ENCODE data around the gene IGSF9. TPM values are rescaled to one million over a fixed set of nuclear protein-coding genes. Genes with fewer than 3 reads are reported as not detected.

IGSF9 gene
- total RNA-seq, 4 donors from 2014 or later = 0.29 to 6.2 (median 1.2) TPM; not detected in 1

- TF ChIP-seq POLR2A (IDR thresholded peaks at IDR 0.05) (no peak), CTCF (IDR thresholded peaks at IDR 0.05) (no peak)
- intact Hi-C loops (cut with DNase I; ENCODE audit: low total_unique reads) = no loop called here
These were observed 6.3 kb downstream of the IGSF9 start for GRCh38 chr1:159938905-159939677.

DNA sequence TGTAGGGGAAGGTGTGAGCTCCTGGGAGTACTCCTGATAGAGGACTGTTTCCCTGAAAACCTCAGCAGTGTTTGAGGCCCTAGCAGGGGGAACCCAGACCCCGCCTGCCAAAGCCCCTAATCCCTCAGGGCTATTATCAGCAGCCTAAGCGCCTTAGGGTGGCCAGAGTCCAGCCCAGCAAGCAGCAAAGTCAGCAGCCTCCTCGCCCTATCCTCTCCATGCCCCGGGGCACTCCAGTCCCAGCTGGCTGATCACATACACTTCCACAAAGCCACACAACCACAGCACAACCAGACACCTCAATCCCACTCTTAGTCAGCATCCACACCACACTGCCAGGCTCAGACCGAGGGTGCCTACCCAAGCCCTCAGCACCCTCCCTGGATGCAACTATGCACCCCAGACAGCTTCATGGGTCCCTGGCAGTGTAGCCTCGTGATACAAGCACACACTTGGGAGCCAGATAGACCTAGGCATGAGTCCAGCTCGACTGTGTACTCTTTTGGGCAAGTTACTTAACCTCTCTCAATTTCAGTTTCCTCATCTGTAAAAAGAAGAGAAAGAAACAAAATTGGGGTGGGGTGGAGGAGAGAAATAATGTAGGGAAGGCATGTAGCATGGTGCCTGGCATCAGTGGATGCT is 7.1 kb downstream of the IGSF9 start:
- Histone ChIP-seq H3K27ac (no peak overlapping the region), H3K4me1 (no peaks in the 10 kb centered on the region), H3K27me3 (no peaks in the 10 kb centered on the region), H3K4me3 (no peak overlapping the region), H3K9me3 (no peaks in the 10 kb centered on the region), H3K36me3 (no peaks in the 10 kb centered on the region)
- DNase-seq = no peak
- intact Hi-C loops (cut with DNase I; ENCODE audit: low total_unique reads) = no loop called here
- TF ChIP-seq CTCF (IDR thresholded peaks at IDR 0.05) (no peak), POLR2A (IDR thresholded peaks at IDR 0.05) (no peak)

More at GRCh38 chr1:159938905-159939677, 6.3 kb downstream of the IGSF9 start:
- no peaks in the 10 kb centered on the region for H3K27me3 ChIP-seq
- no peaks in the 10 kb centered on the region for H3K36me3 ChIP-seq
- peaks cover 0 to under 1% of the 10 kb centered on the region in 2 donors for H3K4me1 ChIP-seq
- DNase-seq = no peak
- H3K27ac ChIP-seq = no peak overlapping the region
- H3K9me3 ChIP-seq = no peaks in the 10 kb centered on the region
- H3K4me3 ChIP-seq = no peak overlapping the region

DNA sequence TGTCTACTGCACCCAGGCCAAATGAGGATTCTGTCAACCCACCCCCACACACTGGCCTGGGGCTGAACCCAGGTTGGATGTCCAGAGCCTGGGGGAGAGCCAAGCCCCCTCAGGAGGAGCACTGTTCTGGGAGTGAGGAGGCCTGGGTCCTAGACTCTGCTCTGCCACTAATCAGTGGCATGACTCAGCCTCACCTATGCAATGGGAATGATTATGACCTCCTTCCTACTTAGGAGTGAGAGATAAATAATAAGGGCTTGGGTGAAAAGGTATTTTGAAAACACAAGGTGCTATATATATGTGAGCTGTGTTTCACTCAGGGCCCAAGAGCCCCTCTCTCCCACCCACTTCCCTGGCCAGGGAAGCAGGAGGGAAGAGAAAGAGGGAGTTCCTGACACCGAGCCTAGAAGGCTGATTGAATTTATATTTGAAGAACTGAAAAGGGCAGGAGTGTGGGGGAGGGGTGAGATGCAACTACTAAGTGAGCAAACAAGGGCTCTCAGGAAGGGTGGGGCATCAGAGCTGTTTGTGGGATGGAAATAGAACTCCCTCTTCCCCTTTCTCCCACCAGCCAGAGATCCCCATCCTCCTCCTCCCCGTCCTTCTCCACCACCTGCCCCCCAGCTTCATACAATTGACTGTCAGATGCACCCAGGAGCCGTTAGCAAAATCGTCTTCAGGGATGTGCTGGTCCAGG is 8.2 kb downstream of the IGSF9 start:
- Histone ChIP-seq H3K36me3 (no peaks in the 10 kb centered on the region), H3K9me3 (no peaks in the 10 kb centered on the region), H3K27me3 (no peaks in the 10 kb centered on the region), H3K4me1 (no peaks in the 10 kb centered on the region), H3K27ac (no peak overlapping the region), H3K4me3 (no peak overlapping the region)
- TF ChIP-seq POLR2A (IDR thresholded peaks at IDR 0.05) (no peak), CTCF (IDR thresholded peaks at IDR 0.05) (no peak)
- DNase-seq = no peak
- intact Hi-C loops (cut with DNase I; ENCODE audit: low total_unique reads) = no loop called here

GRCh38 chr1:159936273-159936904 is 9.0 kb downstream of the IGSF9 start:
- DNase-seq = peak; percentile 65 to 77
- Histone ChIP-seq H3K36me3 (no peaks in the 10 kb centered on the region), H3K9me3 (no peaks in the 10 kb centered on the region), H3K4me1 (no peaks in the 10 kb centered on the region), H3K27ac (no peak overlapping the region), H3K27me3 (no peaks in the 10 kb centered on the region), H3K4me3 (no peak overlapping the region)
- intact Hi-C loops (cut with DNase I; ENCODE audit: low total_unique reads) = no loop called here
- TF ChIP-seq POLR2A (IDR thresholded peaks at IDR 0.05) (peak in 1 of 2 donors; percentile 10), CTCF (IDR thresholded peaks at IDR 0.05) (peak; percentile 88 to 99 (median 92))

Measured in uterus (tissue), 4 donors.